Measurements from ENCODE around the gene SAV1.

DNA sequence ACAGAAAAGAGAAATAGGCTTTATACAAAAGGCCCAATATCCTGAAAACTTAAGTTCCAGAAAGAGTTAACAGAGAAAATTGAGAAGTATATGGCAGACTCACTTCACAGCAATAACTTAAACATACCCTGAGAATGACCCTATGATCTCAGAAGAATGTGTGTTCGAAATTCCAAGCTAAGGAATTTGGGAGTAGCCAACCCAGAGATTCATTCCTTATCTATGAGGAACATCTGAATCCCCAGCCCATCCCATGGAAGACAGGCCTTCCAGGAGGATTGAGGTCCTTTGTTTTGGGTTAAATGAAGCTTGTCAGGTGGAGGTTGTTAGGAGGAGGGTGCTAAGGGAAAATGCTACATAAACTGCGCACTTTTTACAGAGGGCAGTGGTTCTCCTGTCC is 7.5 kb upstream of the SAV1 start:
- TF ChIP-seq CTCF (IDR thresholded peaks at IDR 0.05): no peak
- no peak for TF ChIP-seq POLR2AphosphoS5 (IDR thresholded peaks at IDR 0.05; ENCODE audit: insufficient read depth in 1 of 2, low read depth in 1 of 2)

Data from vagina (tissue), 2 donors.